Measurements from ENCODE around the gene YBX2.
A peak's percentile ranks its signal among the peaks of the same experiment; 100 is the strongest.

Gene YBX2

DNA sequence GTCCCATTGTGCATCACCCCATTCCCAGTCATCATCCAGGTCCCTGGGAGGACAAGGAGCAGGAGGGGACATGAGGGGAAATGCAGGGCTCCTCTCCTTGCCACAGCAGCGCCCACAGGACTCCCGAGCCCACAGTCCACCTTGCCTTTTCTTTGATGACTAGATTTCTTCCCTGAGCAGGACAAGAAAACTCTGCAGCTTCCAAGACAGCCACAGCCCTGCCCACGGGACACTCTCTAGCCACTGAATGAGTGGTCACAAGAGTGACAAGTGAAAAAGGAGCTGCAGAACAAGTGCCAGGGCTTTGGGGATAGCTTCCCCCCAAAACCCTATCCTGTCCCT lies 30.0 kb upstream of the YBX2 start:
- ChIA-PET CTCF (interaction anchor here (0.6 to 3.6 kb wide), 13 partner anchors 10 to 236 kb away, joined by 3 to 32 read pairs (median 5); partner anchors contain the start of genes ACAP1, GABARAP, GPS2 and TMEM95), POLR2A (no interaction called here)
- TF ChIP-seq, protein P1, sequence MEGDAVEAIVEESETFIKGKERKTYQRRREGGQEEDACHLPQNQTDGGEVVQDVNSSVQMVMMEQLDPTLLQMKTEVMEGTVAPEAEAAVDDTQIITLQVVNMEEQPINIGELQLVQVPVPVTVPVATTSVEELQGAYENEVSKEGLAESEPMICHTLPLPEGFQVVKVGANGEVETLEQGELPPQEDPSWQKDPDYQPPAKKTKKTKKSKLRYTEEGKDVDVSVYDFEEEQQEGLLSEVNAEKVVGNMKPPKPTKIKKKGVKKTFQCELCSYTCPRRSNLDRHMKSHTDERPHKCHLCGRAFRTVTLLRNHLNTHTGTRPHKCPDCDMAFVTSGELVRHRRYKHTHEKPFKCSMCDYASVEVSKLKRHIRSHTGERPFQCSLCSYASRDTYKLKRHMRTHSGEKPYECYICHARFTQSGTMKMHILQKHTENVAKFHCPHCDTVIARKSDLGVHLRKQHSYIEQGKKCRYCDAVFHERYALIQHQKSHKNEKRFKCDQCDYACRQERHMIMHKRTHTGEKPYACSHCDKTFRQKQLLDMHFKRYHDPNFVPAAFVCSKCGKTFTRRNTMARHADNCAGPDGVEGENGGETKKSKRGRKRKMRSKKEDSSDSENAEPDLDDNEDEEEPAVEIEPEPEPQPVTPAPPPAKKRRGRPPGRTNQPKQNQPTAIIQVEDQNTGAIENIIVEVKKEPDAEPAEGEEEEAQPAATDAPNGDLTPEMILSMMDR (IDR thresholded peaks at IDR 0.05; ENCODE audit: control extremely low read depth, extremely low read depth, low read depth, missing control alignments): no peak
- no peak for DNase-seq (ENCODE audit: extremely low spot score)

DNA sequence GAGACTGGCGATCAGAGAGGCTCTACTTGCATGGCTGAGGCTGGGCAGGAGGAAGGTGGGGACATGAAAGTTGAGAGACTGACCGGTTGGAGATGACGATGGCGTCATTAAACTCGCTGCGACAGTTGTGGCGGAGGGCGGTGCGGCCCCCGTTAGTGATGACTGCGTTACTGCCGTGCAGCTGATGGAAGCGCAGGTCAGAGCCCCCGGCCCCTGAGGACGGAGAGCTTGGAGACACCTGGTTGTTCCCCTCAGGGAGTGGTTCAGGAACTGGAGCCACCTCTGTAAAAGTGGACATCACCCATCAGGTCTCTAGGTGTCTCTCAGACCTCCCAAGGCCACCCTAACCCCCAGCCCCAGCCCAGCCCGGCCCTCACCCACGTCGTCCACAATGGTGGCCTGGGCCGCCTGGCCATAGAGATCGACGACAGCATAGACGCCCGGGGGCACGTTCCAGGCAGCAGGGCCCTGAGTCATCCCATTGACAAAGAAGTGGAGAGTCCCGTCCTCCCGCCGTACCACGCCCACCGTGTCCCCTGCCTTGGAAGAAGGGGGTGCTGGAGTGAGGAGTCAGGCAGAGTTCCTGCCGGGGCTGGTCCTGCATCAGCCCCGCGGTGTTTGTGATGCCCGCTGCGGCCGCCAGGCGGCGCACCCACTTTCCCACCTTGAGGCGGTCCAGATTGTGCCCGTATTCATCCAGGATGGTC lies 29.4 kb upstream of the YBX2 start:
- TF ChIP-seq, protein P1 (IDR thresholded peaks at IDR 0.05; ENCODE audit: control extremely low read depth, extremely low read depth, low read depth, missing control alignments): peak; percentile 80
- ChIA-PET CTCF (interaction anchor here (0.7 to 3.6 kb wide), 9 partner anchors 9 to 237 kb away, joined by 3 to 32 read pairs (median 8); partner anchors contain the start of genes ACAP1, GPS2 and TMEM95), POLR2A (no interaction called here)
- DNase-seq (ENCODE audit: extremely low spot score): peak; percentile 78

DNA sequence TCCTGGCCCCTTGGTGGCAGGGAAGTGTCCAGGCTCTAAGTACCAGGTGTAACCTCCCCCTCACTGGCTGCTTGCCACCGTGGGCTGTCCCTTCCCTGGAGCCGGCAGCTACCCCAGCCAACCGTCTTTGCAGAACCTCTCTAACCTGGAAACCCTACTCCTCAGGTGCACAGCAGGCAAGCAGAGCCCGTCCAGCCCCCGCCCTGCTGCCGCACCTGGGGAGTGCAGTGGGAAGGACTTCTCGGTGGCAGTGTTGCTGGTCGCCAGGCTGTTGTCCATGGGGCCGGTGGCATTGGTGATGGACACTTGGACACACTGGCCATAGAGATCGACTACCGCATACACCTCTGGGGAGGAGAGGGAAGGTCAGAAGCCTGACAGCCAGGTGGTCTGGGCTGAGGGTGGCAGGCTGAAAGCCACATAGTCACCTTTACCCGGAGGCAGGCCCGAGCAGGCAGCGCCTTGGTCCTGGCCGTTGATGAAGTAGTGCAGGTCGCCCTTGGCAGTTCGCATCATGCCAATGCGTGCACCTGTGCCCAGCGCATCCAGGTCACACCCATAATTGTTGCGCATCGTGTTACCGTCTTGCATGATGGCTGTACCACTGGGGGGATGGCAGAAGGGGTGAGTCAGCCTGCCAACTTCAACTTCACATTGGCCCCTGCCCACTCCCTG lies 28.2 kb upstream of the YBX2 start:
- CTCF ChIA-PET: interaction anchor here (0.8 to 3.6 kb wide), 3 partner anchors 8 to 22 kb away, joined by 3 to 32 read pairs (median 15); partner anchors contain the start of gene GPS2
- POLR2A ChIA-PET: no interaction called here
- TF ChIP-seq, protein P1 (IDR thresholded peaks at IDR 0.05; ENCODE audit: control extremely low read depth, extremely low read depth, low read depth, missing control alignments): no peak
- DNase-seq (ENCODE audit: extremely low spot score): no peak

DNA sequence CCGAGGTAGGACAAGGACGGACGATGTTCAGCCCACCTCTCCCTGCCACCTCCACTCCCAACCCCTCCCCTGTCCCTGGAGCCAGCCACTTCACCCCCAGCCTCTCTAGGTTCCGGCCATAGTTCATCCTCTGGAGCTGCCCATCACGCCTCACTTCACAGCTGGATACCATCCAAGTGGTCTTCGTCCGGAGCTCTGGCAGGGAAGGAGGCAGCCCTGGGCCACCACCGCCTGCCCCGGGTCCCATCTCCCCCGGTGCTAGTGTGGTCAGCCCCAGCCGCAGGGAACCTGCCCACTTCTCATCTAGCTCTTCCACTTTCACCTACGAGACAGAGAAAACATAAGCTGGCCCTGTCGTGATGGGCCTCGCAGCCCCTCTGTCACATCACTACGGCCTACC lies 27.0 kb upstream of the YBX2 start:
- CTCF ChIA-PET: interaction anchor here (0.8 to 1.7 kb wide), 4 partner anchors 8 to 25 kb away, joined by 3 to 6 read pairs (median 4); partner anchors contain the start of gene ACAP1
- DNase-seq (ENCODE audit: extremely low spot score): no peak
- TF ChIP-seq, protein P1 (IDR thresholded peaks at IDR 0.05; ENCODE audit: control extremely low read depth, extremely low read depth, low read depth, missing control alignments): no peak
- POLR2A ChIA-PET: interaction anchor here (0.6 kb wide), 1 partner anchor 48 kb away, joined by 4 read pairs; no protein-coding TSS in a partner anchor

DNA sequence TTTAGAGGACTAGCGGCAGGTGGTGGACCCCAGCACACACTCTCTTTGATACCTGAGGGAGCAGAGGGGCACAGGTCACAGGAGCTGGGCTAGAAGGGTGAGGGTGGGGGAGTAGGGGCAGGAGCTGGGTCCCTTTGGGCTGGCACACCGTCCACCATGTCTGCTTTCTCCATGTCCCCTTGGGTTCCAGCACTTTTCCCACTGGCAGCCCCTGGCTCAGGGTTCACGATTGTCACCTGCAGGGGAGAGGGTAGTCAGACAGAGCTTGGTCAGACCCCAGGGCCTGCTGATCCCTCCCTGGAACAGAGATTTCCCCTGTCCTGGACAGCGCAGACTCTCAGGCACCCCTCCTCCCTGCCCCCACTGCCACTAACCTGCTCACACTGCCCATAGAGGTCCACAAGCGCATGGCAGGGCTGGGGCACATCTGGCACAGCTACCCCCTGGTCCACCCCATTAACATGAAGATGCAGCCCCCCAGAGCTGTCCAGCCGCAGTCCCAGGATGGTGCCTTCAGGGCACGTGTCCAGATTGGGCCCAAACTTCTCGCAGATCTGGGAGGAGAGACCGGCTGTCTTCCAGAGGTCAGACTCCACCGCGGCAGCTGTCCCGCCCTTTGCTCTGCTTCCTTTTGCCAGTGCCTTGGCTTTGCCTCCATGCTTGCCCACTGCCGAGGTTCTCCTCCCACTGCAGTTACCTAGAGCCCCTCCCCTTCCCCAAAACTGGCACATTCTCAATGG lies 23.9 kb upstream of the YBX2 start:
- DNase-seq (ENCODE audit: extremely low spot score): no peak
- POLR2A ChIA-PET: interaction anchor here (0.5 kb wide), 1 partner anchor 255 kb away, joined by 3 read pairs; no protein-coding TSS in a partner anchor
- TF ChIP-seq, protein P1 (IDR thresholded peaks at IDR 0.05; ENCODE audit: control extremely low read depth, extremely low read depth, low read depth, missing control alignments): no peak
- CTCF ChIA-PET: interaction anchor here (0.8 kb wide), 1 partner anchor 37 kb away, joined by 3 read pairs; the partner anchor contains the start of gene TMEM95
